Progenitor cell of endocrine pancreas (in vitro differentiated cells): ENCODE data around the gene PDSS1. TPM values are rescaled to one million over a fixed set of nuclear protein-coding genes. Genes with fewer than 3 reads are reported as not detected.

Experiments used
- DNase-seq: peaks from one replicate; pipeline ENCODE4 v3.0.0; 2021; ENCODE audit warnings: low spot score; ENCODE audit not compliant: unreplicated experiment
- H3K27ac Mint-ChIP-seq: 2 replicates; pipeline ENCODE4 v1.8.0; 2021; ENCODE audit warnings: mild to moderate bottlenecking, moderate library complexity, mixed read lengths
- H3K27me3 Mint-ChIP-seq: 2 replicates; pipeline ENCODE4 v1.8.0; 2021; ENCODE audit warnings: mixed read lengths
- H3K36me3 Mint-ChIP-seq: 2 replicates; pipeline ENCODE4 v1.8.0; 2022; ENCODE audit warnings: mixed read lengths; ENCODE audit not compliant: insufficient read depth
- H3K4me1 Mint-ChIP-seq: 2 replicates; pipeline ENCODE4 v1.8.0; 2021; ENCODE audit warnings: low read depth, mixed read lengths
- H3K4me3 Mint-ChIP-seq: 2 replicates; pipeline ENCODE4 v1.8.0; 2021; ENCODE audit warnings: low read depth, mild to moderate bottlenecking, moderate library complexity, mixed read lengths
- H3K9me3 Mint-ChIP-seq: 2 replicates; pipeline ENCODE4 v1.8.0; 2021; ENCODE audit warnings: low read depth, mixed read lengths
- CTCF ChIP-seq: fragments of 200-600 bp; sonication (generic); IDR thresholded peaks from one replicate; pipeline ENCODE4 v1.5.0; 2021; ENCODE audit warnings: antibody characterized with exemption, mild to moderate bottlenecking; ENCODE audit not compliant: unreplicated experiment
- total RNA-seq: library from RNA; stranded (reverse); gene quantifications from 2 replicates; pipeline ENCODE4 v1.2.1, GENCODE V29; 2021

Gene PDSS1
- total RNA-seq, 1 donor from 2014 or later: 14.4 TPM

DNA sequence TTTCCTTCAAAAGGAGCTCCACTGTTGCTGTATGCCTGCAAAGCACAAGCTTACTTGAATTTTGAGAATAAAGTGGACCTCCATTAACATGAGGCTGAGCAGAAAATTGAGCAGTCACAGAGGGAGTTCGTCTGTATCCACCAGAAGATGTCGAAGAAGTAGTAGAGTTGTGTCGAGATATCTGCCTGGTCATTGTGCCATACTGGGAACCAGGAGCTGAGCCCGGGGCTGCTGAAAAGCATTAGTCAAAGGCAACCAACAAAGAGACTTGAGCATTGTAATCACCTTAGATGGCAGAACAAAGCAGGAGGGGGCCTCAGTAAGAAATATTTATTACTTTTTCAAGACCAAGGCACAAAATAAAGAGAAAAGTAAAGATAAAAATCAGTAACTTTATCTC is 61.5 kb downstream of the PDSS1 start:
- no peak for TF ChIP-seq CTCF

GRCh38 chr10:26765549-26765948 is 68.0 kb downstream of the PDSS1 start:
- no peak for TF ChIP-seq CTCF
- no peaks in the 10 kb centered on the region for H3K4me1 Mint-ChIP-seq
- no peaks in the 10 kb centered on the region for H3K9me3 Mint-ChIP-seq
- H3K27ac Mint-ChIP-seq: no peak overlapping the region
- H3K4me3 Mint-ChIP-seq: no peak overlapping the region
- DNase-seq: no peak
- H3K36me3 Mint-ChIP-seq: peaks cover 6% of the 10 kb centered on the region
- H3K27me3 Mint-ChIP-seq: no peaks in the 10 kb centered on the region

More for the DNA sequence above, 61.5 kb downstream of the PDSS1 start:
- no peaks in the 10 kb centered on the region for H3K27me3 Mint-ChIP-seq
- no peak for DNase-seq
- peaks cover 1% of the 10 kb centered on the region for H3K4me1 Mint-ChIP-seq
- peaks cover 1% of the 10 kb centered on the region for H3K36me3 Mint-ChIP-seq
- no peaks in the 10 kb centered on the region for H3K9me3 Mint-ChIP-seq
- H3K27ac Mint-ChIP-seq: no peak overlapping the region
- no peak overlapping the region for H3K4me3 Mint-ChIP-seq

DNA sequence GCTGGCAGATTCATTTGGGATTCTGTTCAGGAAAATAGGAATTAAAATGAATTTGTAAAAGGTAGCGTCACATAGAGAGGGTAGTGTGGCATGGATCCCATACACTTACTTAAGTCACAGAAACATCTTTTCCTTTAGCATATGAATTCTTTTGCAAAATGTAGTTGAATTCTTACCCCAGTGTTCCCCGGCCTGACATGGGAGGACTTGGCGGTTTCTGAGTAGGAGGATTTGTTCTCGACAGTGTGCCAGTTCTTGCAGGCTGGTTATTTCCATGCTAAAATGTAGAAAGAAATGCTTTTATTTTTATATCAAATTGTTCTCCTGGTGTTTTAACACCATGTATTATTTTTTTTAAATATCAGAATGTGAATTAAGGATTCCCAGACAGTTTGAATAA is 72.6 kb downstream of the PDSS1 start:
- peaks cover 5% of the 10 kb centered on the region for H3K36me3 Mint-ChIP-seq
- H3K27ac Mint-ChIP-seq: no peak overlapping the region
- no peaks in the 10 kb centered on the region for H3K9me3 Mint-ChIP-seq
- H3K27me3 Mint-ChIP-seq: no peaks in the 10 kb centered on the region
- no peak overlapping the region for H3K4me3 Mint-ChIP-seq
- no peak for TF ChIP-seq CTCF
- H3K4me1 Mint-ChIP-seq: peaks cover 4% of the 10 kb centered on the region
- no peak for DNase-seq

DNA sequence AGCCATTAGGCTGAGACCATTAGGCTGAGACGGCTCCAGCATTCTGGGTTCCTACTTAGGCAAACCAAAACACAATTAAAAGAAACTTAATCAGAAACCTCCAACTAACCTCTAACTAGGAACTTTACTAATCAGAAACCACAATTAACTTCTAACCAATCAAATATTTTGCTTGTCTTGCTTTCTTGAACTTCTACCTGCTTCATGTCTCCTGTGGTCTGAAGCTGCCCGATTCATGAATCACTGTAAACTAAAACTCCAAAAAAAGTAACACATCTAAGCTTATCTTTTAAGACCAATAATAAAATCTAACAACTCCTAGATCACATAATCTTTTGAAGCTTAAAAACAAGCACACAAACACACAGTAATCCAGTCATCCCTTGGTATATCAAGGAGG is 76.1 kb downstream of the PDSS1 start:
- no peak overlapping the region for H3K4me3 Mint-ChIP-seq
- no peaks in the 10 kb centered on the region for H3K36me3 Mint-ChIP-seq
- no peak overlapping the region for H3K27ac Mint-ChIP-seq
- no peak for DNase-seq
- TF ChIP-seq CTCF: no peak
- no peaks in the 10 kb centered on the region for H3K27me3 Mint-ChIP-seq
- H3K4me1 Mint-ChIP-seq: peaks cover 4% of the 10 kb centered on the region
- H3K9me3 Mint-ChIP-seq: no peaks in the 10 kb centered on the region

DNA sequence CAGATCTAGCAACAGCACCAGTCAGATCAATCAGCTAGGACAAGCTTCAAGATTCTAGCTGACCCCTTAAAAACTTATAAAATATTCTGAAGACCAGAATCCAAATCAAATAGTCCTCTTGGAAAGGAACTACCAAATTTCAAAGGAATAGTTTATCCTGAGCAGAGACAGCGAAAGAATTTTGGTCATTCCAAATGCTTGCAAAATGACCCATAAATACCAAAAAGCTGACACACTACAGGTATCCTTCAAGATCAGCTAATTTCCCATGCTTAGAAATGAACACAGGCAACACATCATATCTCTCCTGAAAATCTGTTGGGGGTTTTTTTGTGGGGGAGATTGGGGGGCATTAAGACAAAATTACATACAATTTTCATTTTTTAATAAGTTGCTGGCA is 78.8 kb downstream of the PDSS1 start:
- Mint-ChIP-seq H3K9me3 (no peaks in the 10 kb centered on the region), H3K36me3 (no peaks in the 10 kb centered on the region), H3K27ac (no peak overlapping the region), H3K4me1 (peaks cover 8% of the 10 kb centered on the region), H3K4me3 (no peak overlapping the region), H3K27me3 (no peaks in the 10 kb centered on the region)
- no peak for TF ChIP-seq CTCF
- no peak for DNase-seq

DNA sequence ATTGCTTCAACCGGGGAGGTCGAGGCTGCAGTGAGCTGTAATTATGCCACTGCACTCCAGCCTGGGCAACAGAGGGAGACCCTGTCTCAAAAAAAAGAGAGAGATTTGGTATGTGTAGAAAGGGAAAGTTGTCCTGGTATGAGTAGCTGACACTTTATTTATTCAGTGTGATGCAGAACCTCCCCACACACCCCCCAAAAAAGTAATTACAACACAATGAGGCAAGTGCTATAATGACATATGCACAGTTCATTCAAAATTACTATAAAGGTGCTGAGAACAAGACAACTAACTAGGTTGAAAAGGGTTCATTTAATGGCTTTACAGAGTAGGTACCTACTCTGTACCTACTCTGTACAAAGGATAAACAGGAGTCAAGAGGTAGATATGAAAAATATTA is 80.2 kb downstream of the PDSS1 start:
- no peak for TF ChIP-seq CTCF
- Mint-ChIP-seq H3K9me3 (no peaks in the 10 kb centered on the region), H3K27ac (peak overlapping the region; percentile 36), H3K36me3 (no peaks in the 10 kb centered on the region), H3K4me1 (peaks cover 8% of the 10 kb centered on the region), H3K27me3 (no peaks in the 10 kb centered on the region), H3K4me3 (no peak overlapping the region)
- no peak for DNase-seq
